HG03175 (cell line): Measurements from ENCODE around the gene BMP6.

ENCODE experiments used
- ATAC-seq: cut with Tn5 transposase; IDR thresholded peaks from one replicate; pipeline ENCODE4 v1.9.1; 2021; ENCODE audit warnings: mild to moderate bottlenecking, moderate library complexity; ENCODE audit not compliant: unreplicated experiment

Gene BMP6

GRCh38 chr6:7719364-7719850, 6.5 kb upstream of the BMP6 start:
- no peak for ATAC-seq

DNA sequence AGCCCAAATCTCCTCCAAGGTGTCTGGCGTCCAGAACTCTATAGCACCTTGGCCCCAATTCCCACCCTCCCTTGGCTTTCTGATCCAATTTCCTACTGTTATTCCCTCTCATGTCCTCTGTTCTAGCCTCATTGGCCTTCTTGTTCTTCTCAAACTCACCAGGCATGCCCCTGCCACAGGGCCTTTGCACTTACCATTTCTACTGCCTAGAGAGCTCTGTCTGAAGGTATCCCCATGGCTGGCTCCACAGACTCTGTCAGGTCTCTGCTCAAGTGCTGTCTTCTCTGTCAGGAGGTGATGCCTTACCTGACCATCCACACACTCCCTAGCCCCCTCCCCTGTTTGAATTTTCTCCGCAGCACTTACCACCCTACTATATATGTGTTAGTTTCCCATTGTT, 5.6 kb upstream of the BMP6 start:
- ATAC-seq = no peak

DNA sequence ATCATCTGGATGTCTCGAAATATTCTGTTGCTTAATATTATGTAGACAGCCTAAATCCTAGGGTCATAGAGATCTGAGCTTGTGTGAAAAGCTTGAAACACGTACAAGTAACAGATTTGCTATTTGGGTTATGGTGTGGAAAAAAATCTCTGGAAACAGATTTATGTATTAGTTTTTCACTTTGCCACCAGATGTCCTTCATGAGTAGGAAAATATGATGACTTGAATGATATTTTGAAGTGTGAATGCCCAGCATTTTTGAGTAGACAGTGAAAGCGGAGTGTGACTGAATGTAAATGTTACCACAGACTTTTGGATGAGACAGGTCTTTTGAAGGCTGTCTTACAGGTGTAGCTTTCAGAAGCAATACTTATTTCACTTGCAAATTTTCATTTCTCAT, 4.2 kb upstream of the BMP6 start:
- ATAC-seq = no peak

- peak; percentile 35 for ATAC-seq
These were observed 2.9 kb upstream of the BMP6 start for GRCh38 chr6:7723041-7723447.

DNA sequence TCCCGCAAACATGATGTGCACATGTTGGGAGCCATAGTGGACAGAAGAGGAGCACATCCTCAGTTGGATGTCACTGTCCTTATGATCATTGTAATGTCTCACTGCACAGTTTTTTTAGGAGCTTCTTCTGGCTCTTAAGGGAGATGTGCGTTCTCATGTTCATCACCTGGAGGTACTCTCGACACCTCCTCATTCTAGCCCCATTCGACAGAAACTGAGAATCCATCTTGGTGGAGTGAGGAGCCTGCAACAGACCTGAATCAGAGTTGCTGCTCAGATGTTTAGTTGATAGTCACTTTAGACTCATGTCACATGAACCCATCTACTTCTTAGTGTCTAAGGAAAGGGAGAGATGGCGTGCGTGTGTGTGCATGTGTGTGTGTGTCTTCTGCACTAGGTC, 2.3 kb upstream of the BMP6 start:
- ATAC-seq = no peak

GRCh38 chr6:7725412-7725811, 487 bp upstream of the BMP6 start:
- ATAC-seq = no peak

DNA sequence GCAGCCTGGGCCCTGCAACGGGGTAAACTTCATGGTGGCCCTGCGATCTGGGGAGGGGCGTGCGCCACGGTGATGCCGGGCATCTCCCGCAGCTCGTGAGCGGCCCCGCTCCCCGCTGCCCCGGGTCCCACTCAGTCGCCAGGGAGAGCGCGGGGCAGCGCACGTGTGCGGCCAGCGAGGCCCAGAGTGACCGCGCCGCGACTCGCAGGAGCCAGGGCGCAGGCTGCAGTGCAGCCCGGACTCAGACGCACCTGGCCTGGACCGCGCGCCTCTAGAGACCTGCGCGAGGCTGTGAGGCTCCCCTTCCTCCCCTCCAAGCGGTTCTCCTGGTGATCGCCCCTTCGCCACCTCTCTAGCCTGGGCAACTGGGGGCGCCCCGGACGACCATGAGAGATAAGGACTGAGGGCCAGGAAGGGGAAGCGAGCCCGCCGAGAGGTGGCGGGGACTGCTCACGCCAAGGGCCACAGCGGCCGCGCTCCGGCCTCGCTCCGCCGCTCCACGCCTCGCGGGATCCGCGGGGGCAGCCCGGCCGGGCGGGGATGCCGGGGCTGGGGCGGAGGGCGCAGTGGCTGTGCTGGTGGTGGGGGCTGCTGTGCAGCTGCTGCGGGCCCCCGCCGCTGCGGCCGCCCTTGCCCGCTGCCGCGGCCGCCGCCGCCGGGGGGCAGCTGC, 652 bp downstream of the BMP6 start:
- ATAC-seq = no peak

GRCh38 chr6:7727086-7727945, 1.4 kb downstream of the BMP6 start:
- ATAC-seq = no peak

- no peak for ATAC-seq
These were observed 2.3 kb downstream of the BMP6 start for GRCh38 chr6:7727946-7728854.

DNA sequence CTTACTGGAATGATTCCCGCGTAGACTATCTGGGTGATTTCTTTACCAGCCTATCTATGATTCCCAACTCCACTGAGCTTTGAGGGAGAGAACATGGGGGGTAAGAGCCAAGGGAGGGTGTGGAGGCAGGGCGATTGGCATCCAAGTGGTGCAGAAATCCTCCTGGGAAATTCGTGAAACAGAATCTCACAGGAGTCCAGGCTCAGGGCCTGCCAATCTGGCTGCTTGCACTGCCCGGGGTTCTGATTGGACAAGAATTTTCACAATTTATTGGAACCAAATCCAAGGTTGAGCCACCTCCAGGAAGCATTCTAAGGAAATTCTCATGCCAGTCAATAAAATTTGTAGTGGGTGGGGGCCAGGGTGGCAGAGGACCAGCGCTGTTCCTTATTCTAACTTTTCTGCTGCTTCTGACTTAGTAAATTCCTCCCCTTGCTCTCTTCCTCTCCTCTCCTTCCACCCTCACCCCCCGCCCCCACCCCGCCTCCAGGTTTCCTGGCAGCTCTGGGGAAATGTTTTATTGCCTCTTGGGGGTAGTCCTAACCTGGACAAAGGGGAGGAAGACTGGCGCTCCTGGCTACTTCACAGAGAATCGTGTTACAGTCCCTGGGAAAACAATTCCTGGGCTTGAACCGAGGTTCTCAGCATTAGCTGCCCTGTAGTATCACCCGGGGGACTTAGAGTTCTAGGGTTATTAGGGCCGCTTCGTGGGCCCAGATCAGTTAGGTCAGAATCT, 3.1 kb downstream of the BMP6 start:
- no peak for ATAC-seq

GRCh38 chr6:7730001-7730783, 4.3 kb downstream of the BMP6 start:
- no peak for ATAC-seq

DNA sequence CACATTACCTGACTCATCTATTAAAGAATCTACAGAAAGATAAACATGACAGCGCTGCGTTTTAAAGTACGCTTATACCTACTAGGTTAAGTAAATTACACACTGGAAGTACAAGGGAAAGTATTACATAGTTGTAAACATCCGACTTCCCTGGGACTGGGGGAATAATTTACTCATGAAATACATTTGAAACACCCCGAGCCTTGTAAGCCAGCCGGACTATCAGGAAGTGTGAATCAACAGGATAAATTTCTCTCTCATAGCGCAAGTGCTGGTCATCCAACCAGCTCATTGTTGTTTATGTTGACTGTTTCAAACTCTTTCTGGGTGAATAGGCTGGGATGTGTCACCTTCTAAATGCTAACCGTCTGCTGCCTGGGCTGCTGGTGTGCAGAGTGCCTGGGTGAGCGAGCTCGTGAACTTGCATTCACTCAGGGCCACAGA, 4.9 kb downstream of the BMP6 start:
- no peak for ATAC-seq

DNA sequence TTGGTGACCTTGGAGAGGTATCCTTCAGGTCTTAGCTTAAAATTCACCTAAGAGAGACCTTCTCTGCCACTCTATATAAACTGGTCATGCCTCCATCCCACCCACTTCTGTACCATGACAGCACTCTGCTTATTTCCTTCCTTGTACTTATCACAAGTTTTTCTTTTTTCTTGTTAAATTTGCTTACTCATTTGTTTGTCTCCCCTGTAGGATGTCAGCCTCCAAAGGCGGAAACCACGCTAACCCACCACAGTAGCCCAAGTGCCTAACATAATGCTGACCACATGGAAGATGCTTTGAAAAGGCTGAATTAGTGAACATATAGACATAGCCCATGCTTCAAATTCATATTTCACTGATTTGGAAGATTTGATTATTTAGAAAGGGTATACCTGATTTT, 5.4 kb downstream of the BMP6 start:
- ATAC-seq = no peak

- no peak for ATAC-seq
These were observed 6.3 kb downstream of the BMP6 start for GRCh38 chr6:7732228-7732627.

DNA sequence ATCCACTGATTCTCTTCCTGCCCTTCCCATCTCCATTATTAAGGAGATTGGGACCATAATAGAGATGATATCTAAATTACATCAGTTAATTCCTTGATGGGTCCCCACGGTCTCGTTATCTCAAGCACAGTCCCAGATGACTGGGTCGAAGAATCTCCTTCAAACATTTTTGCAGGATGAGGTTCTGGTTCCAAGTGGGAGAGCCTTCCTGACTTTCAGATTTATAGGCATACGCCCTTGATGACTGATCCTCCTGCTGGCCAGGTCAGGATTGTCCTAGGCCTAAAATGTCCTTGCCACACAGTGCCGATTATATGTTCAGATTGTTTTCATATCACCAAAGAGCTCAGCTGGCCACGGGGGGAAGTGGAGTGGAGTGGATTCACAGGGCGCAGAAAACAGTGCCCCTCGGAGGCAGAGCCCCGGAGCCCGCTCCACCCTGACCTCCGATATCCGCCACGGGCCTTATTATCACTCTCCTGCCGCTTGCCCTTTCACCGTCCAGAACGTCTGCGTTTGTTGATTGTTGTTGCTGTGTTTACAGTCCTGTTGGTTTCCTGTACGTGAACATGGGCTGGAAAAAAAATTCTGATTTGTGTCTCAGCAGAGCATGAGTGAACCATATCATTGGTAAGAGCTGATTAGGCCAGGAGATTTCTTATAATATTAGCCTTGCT, 8.9 kb downstream of the BMP6 start:
- no peak for ATAC-seq

- no peak for ATAC-seq
These were observed 11.2 kb downstream of the BMP6 start for GRCh38 chr6:7737106-7737505.

GRCh38 chr6:7737867-7738266, 12.0 kb downstream of the BMP6 start:
- no peak for ATAC-seq

DNA sequence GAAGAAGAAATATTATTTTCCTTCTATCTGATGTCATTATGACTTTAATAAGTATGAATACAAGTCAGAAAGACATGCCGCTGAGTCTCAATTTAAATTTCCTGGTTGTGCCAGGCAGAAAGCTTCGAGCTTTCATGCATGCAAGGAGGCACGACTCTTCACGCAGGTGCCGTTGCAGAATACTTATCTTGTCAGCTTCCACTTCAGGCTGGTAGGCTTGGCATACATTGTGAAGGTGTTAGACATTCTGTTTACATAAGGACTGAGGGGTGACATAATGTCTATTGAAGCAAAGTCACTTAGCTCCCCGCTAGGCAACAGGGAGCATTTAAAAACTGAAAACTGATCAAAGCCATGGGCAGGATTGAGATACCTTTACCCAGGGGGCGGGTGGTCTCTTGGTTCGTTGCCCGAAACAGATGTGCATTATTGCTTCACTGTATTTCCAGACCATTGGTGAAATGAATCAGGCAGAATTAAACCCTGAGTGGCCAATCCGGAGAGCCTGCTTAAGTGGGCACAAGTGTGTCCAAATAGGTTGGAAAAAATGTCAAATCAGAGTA, 16.4 kb downstream of the BMP6 start:
- no peak for ATAC-seq

- ATAC-seq = no peak
These were observed 20.0 kb downstream of the BMP6 start for GRCh38 chr6:7745942-7746341.
